Nephron progenitor cell (in vitro differentiated cells): ENCODE measurements around the gene BTBD3.
A peak's percentile ranks its signal among the peaks of the same experiment; 100 is the strongest.

Source experiments
- DNase-seq: peaks from one replicate; pipeline ENCODE4 v3.0.0; 2021
- H3K27ac Mint-ChIP-seq: 2 replicates; pipeline ENCODE4 v1.8.0; 2021; ENCODE audit warnings: mild to moderate bottlenecking, moderate library complexity, mixed read lengths
- H3K27me3 Mint-ChIP-seq: 2 replicates; pipeline ENCODE4 v1.8.0; 2021; ENCODE audit warnings: mild to moderate bottlenecking, low read depth, mixed read lengths; ENCODE audit not compliant: poor library complexity
- H3K36me3 Mint-ChIP-seq: 2 replicates; pipeline ENCODE4 v1.8.0; 2021; ENCODE audit warnings: low read depth, mixed read lengths
- H3K4me1 Mint-ChIP-seq: 2 replicates; pipeline ENCODE4 v1.8.0; 2021; ENCODE audit warnings: mixed read lengths
- H3K4me3 Mint-ChIP-seq: 2 replicates; pipeline ENCODE4 v1.8.0; 2021; ENCODE audit warnings: mild to moderate bottlenecking, moderate library complexity, mixed read lengths
- H3K9me3 Mint-ChIP-seq: 2 replicates; pipeline ENCODE4 v1.8.0; 2021; ENCODE audit warnings: mild to moderate bottlenecking, moderate library complexity, mixed read lengths
- CTCF ChIP-seq: fragments of 200-600 bp; sonication (generic); IDR thresholded peaks from 2 replicates; pipeline ENCODE4 v1.5.0; 2021; ENCODE audit warnings: antibody characterized with exemption

Gene BTBD3

GRCh38 chr20:11881449-11881848 is 36.2 kb upstream of the BTBD3 start:
- DNase-seq: no peak
- Mint-ChIP-seq H3K36me3 (no peaks in the 10 kb centered on the region), H3K27ac (no peak overlapping the region), H3K4me3 (no peak overlapping the region), H3K9me3 (peaks cover 23% of the 10 kb centered on the region), H3K27me3 (peaks cover 4% of the 10 kb centered on the region), H3K4me1 (no peaks in the 10 kb centered on the region)
- TF ChIP-seq CTCF: no peak

GRCh38 chr20:11882651-11883050 is 35.0 kb upstream of the BTBD3 start:
- no peak for TF ChIP-seq CTCF
- DNase-seq: no peak
- Mint-ChIP-seq H3K4me1 (no peaks in the 10 kb centered on the region), H3K9me3 (peaks cover 23% of the 10 kb centered on the region), H3K27ac (no peak overlapping the region), H3K4me3 (no peak overlapping the region), H3K36me3 (no peaks in the 10 kb centered on the region), H3K27me3 (peaks cover 4% of the 10 kb centered on the region)

GRCh38 chr20:11888648-11889047 is 29.0 kb upstream of the BTBD3 start:
- H3K9me3 Mint-ChIP-seq: peaks cover 12% of the 10 kb centered on the region
- H3K27ac Mint-ChIP-seq: no peak overlapping the region
- H3K36me3 Mint-ChIP-seq: no peaks in the 10 kb centered on the region
- peak overlapping the region; percentile 3 for H3K4me3 Mint-ChIP-seq
- TF ChIP-seq CTCF: no peak
- no peak for DNase-seq
- H3K27me3 Mint-ChIP-seq: peaks cover 9% of the 10 kb centered on the region
- H3K4me1 Mint-ChIP-seq: peaks cover 24% of the 10 kb centered on the region

GRCh38 chr20:11890331-11891076 is 27.2 kb upstream of the BTBD3 start:
- no peak for TF ChIP-seq CTCF
- peak overlapping the region; percentile 89 for H3K27ac Mint-ChIP-seq
- H3K4me3 Mint-ChIP-seq: peak overlapping the region; percentile 80
- H3K36me3 Mint-ChIP-seq: peaks cover 16% of the 10 kb centered on the region
- H3K9me3 Mint-ChIP-seq: peaks cover 6% of the 10 kb centered on the region
- peaks cover 5% of the 10 kb centered on the region for H3K27me3 Mint-ChIP-seq
- H3K4me1 Mint-ChIP-seq: peaks cover 42% of the 10 kb centered on the region
- peak; percentile 94 for DNase-seq

- Mint-ChIP-seq H3K36me3 (peaks cover 23% of the 10 kb centered on the region), H3K4me3 (peak overlapping the region; percentile 94), H3K9me3 (peaks cover 10% of the 10 kb centered on the region), H3K27me3 (peaks cover 5% of the 10 kb centered on the region), H3K4me1 (peaks cover 50% of the 10 kb centered on the region), H3K27ac (peak overlapping the region; percentile 98)
- TF ChIP-seq CTCF: no peak
- DNase-seq: peak; percentile 77
Observed at GRCh38 chr20:11891077-11891775, 26.5 kb upstream of the BTBD3 start.
